ENCODE measurements around the gene FOXP1. TPM values are rescaled to one million over a fixed set of nuclear protein-coding genes. Genes with fewer than 3 reads are reported as not detected.

Gene FOXP1
- total RNA-seq, 1 experiment from 2014 or later, result 2.9 TPM

DNA sequence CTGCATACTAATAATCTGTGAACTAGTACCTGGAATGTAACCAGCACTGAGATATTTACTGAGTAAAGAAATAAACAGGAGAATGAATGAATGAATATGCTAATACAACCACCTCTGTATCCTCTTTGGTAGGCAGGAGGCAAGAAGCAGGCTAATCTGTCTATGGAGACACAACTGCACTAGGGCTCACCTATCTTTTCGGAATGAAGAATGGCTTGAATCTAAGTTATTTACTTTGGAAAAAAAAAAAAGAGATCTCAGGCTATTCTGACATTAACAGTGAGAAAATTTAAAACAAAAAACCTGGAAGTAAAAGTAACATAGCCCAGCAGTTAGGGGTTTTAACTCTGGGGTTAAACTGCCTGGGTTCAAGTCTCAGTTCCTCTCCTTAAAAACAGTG is 174.2 kb downstream of the FOXP1 start:
- intact Hi-C loops (cut with micrococcal nuclease; ENCODE audit: unreplicated experiment) (no loop called here), in situ Hi-C loops (cut with HindIII; ENCODE audit: low pct_unique_long_range_greater_than_20kb, low sequenced_read_pairs) (no loop called here)
- Histone ChIP-seq H3K27ac (ENCODE audit: low read length) (no peak overlapping the region), H3K4me1 (ENCODE audit: control insufficient read depth, insufficient read depth, low read length) (no peaks in the 10 kb centered on the region), H3K9me3 (ENCODE audit: control insufficient read depth, insufficient read depth, low read depth, low read length) (no peaks in the 10 kb centered on the region), H3K36me3 (ENCODE audit: control insufficient read depth, insufficient read depth, low read length) (no peaks in the 10 kb centered on the region), H3K27me3 (ENCODE audit: control insufficient read depth, insufficient read depth, low read length) (no peaks in the 10 kb centered on the region; the same call in 1 of the 2 replicates), H3K4me3 (ENCODE audit: low read depth in 2 of 2, low read length in 2 of 2) (no peak overlapping the region)
- CTCF ChIA-PET, result no interaction called here
- TF ChIP-seq, protein P1, sequence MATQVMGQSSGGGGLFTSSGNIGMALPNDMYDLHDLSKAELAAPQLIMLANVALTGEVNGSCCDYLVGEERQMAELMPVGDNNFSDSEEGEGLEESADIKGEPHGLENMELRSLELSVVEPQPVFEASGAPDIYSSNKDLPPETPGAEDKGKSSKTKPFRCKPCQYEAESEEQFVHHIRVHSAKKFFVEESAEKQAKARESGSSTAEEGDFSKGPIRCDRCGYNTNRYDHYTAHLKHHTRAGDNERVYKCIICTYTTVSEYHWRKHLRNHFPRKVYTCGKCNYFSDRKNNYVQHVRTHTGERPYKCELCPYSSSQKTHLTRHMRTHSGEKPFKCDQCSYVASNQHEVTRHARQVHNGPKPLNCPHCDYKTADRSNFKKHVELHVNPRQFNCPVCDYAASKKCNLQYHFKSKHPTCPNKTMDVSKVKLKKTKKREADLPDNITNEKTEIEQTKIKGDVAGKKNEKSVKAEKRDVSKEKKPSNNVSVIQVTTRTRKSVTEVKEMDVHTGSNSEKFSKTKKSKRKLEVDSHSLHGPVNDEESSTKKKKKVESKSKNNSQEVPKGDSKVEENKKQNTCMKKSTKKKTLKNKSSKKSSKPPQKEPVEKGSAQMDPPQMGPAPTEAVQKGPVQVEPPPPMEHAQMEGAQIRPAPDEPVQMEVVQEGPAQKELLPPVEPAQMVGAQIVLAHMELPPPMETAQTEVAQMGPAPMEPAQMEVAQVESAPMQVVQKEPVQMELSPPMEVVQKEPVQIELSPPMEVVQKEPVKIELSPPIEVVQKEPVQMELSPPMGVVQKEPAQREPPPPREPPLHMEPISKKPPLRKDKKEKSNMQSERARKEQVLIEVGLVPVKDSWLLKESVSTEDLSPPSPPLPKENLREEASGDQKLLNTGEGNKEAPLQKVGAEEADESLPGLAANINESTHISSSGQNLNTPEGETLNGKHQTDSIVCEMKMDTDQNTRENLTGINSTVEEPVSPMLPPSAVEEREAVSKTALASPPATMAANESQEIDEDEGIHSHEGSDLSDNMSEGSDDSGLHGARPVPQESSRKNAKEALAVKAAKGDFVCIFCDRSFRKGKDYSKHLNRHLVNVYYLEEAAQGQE (IDR thresholded peaks at IDR 0.05; ENCODE audit: insufficient read depth in 1 of 2, low read depth in 2 of 2, low read length in 1 of 2), result no peak
- no peak for TF ChIP-seq TCF7L2 (IDR thresholded peaks at IDR 0.05; ENCODE audit: low read depth, low read length)
- no peak for TF ChIP-seq POLR2AphosphoS5 (IDR thresholded peaks at IDR 0.05; ENCODE audit: low read depth, low read length)
- no peak for TF ChIP-seq SIN3A (IDR thresholded peaks at IDR 0.05; ENCODE audit: borderline replicate concordance, insufficient read depth, low read depth, low read length)
- TF ChIP-seq, protein P2, sequence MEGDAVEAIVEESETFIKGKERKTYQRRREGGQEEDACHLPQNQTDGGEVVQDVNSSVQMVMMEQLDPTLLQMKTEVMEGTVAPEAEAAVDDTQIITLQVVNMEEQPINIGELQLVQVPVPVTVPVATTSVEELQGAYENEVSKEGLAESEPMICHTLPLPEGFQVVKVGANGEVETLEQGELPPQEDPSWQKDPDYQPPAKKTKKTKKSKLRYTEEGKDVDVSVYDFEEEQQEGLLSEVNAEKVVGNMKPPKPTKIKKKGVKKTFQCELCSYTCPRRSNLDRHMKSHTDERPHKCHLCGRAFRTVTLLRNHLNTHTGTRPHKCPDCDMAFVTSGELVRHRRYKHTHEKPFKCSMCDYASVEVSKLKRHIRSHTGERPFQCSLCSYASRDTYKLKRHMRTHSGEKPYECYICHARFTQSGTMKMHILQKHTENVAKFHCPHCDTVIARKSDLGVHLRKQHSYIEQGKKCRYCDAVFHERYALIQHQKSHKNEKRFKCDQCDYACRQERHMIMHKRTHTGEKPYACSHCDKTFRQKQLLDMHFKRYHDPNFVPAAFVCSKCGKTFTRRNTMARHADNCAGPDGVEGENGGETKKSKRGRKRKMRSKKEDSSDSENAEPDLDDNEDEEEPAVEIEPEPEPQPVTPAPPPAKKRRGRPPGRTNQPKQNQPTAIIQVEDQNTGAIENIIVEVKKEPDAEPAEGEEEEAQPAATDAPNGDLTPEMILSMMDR (IDR thresholded peaks at IDR 0.05), result no peak
- DNase-seq (ENCODE audit: low read depth, low spot score), result no peak
- BruUV-seq (replicated peaks), result no TSS peak
- no peak for ATAC-seq
- POLR2A ChIA-PET, result no interaction called here

DNA sequence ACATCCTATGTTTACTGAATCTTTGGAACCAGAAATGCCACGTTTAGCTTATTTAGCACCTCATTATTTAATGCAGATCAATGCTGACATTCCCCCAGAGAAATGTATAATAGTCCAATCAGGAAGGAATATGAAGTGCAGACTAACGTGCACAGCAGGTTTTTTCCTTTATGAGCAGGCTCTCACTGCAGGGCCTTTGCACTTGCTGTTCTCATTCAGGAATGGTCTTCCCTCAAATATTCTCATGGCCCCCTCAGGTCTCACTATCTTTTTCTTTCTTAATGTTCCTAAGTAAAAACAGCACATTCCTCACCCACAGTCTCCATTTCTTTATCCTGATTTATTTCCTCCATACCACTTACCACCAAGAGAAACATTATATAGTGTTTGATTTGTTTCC is 174.6 kb downstream of the FOXP1 start:
- Histone ChIP-seq H3K27ac (ENCODE audit: low read length) (no peak overlapping the region), H3K4me1 (ENCODE audit: control insufficient read depth, insufficient read depth, low read length) (no peaks in the 10 kb centered on the region), H3K9me3 (ENCODE audit: control insufficient read depth, insufficient read depth, low read depth, low read length) (no peaks in the 10 kb centered on the region), H3K36me3 (ENCODE audit: control insufficient read depth, insufficient read depth, low read length) (no peaks in the 10 kb centered on the region), H3K27me3 (ENCODE audit: control insufficient read depth, insufficient read depth, low read length) (no peaks in the 10 kb centered on the region; the same call in 1 of the 2 replicates), H3K4me3 (ENCODE audit: low read depth in 2 of 2, low read length in 2 of 2) (no peak overlapping the region)
- POLR2A ChIA-PET, result no interaction called here
- DNase-seq (ENCODE audit: low read depth, low spot score) (no peak), ATAC-seq (no peak)
- intact Hi-C loops (cut with micrococcal nuclease; ENCODE audit: unreplicated experiment) (no loop called here), in situ Hi-C loops (cut with HindIII; ENCODE audit: low pct_unique_long_range_greater_than_20kb, low sequenced_read_pairs) (no loop called here)
- BruUV-seq (replicated peaks), result no TSS peak
- CTCF ChIA-PET, result no interaction called here
- TF ChIP-seq TCF7L2 (IDR thresholded peaks at IDR 0.05; ENCODE audit: low read depth, low read length) (no peak), SIN3A (IDR thresholded peaks at IDR 0.05; ENCODE audit: borderline replicate concordance, insufficient read depth, low read depth, low read length) (no peak), POLR2AphosphoS5 (IDR thresholded peaks at IDR 0.05; ENCODE audit: low read depth, low read length) (no peak)
- TF ChIP-seq, protein P1 (IDR thresholded peaks at IDR 0.05; ENCODE audit: insufficient read depth in 1 of 2, low read depth in 2 of 2, low read length in 1 of 2), result no peak
- TF ChIP-seq, protein P2 (IDR thresholded peaks at IDR 0.05), result no peak

Measured in Panc1 (cell line).